ENCODE results near the gene INPP5D. TPM values are rescaled to one million over a fixed set of nuclear protein-coding genes. Genes with fewer than 3 reads are reported as not detected.
"Not testable (repeated sequence)": the region's sequence is repeated elsewhere in the genome, so short reads cannot be mapped to it uniquely, and the experiment has no call there.

Gene INPP5D
- total and polyA plus RNA-seq, 3 donors from 2014 or later: 5.7 to 12.7 (median 11.2) TPM

- H3K4me3 ChIP-seq: no peak overlapping the region
- H3K9me3 ChIP-seq: no peaks in the 10 kb centered on the region
- H3K27me3 ChIP-seq: no peaks in the 10 kb centered on the region
- TF ChIP-seq POLR2A (IDR thresholded peaks at IDR 0.05): no peak
- no peak for TF ChIP-seq CTCF (IDR thresholded peaks at IDR 0.05)
- no peaks in the 10 kb centered on the region for H3K4me1 ChIP-seq
- no peak overlapping the region for H3K27ac ChIP-seq
- WGBS, 2 donors: 69 to 84% methylated on average over 6 to 12 of the region's 12 CpGs
- DNase-seq: no peak
- H3K36me3 ChIP-seq (ENCODE audit: low read depth, missing control alignments): no peaks in the 10 kb centered on the region
- intact Hi-C loops (cut with DNase I; ENCODE audit: low total_unique reads): no loop called here
Observed at GRCh38 chr2:233198026-233198425, 137.9 kb downstream of the INPP5D start.

GRCh38 chr2:233199870-233200269 lies 139.7 kb downstream of the INPP5D start:
- WGBS, 2 donors: 75 to 85% methylated on average over 10 of the region's 10 CpGs
- intact Hi-C loops (cut with DNase I; ENCODE audit: low total_unique reads): no loop called here
- Histone ChIP-seq H3K27ac (no peak overlapping the region), H3K4me1 (no peaks in the 10 kb centered on the region), H3K36me3 (ENCODE audit: low read depth, missing control alignments) (no peaks in the 10 kb centered on the region), H3K27me3 (no peaks in the 10 kb centered on the region), H3K9me3 (no peaks in the 10 kb centered on the region), H3K4me3 (no peak overlapping the region)
- no peak for TF ChIP-seq CTCF (IDR thresholded peaks at IDR 0.05)
- no peak for TF ChIP-seq POLR2A (IDR thresholded peaks at IDR 0.05)
- DNase-seq: no peak

- H3K27me3 ChIP-seq; H3K9me3 ChIP-seq; H3K36me3 ChIP-seq (ENCODE audit: low read depth, missing control alignments); DNase-seq; intact Hi-C loops (cut with DNase I; ENCODE audit: low total_unique reads); H3K4me1 ChIP-seq; H3K27ac ChIP-seq; H3K4me3 ChIP-seq: not testable (repeated sequence)
- 91 to 99% methylated on average over 5 of the region's 5 CpGs for WGBS, 2 donors
Observed at GRCh38 chr2:233200790-233201189, 140.6 kb downstream of the INPP5D start.

- WGBS, 2 donors: 85 to 87% methylated on average over 11 to 15 of the region's 15 CpGs
Observed at GRCh38 chr2:233201258-233202013, 141.3 kb downstream of the INPP5D start.

GRCh38 chr2:233202531-233202944 lies 142.4 kb downstream of the INPP5D start:
- no peak overlapping the region for H3K27ac ChIP-seq
- DNase-seq: no peak
- intact Hi-C loops (cut with DNase I; ENCODE audit: low total_unique reads): no loop called here

More at GRCh38 chr2:233201258-233202013, 141.3 kb downstream of the INPP5D start:
- H3K4me1 ChIP-seq: no peaks in the 10 kb centered on the region
- DNase-seq: no peak
- no peaks in the 10 kb centered on the region for H3K27me3 ChIP-seq
- no peaks in the 10 kb centered on the region for H3K36me3 ChIP-seq (ENCODE audit: low read depth, missing control alignments)
- H3K4me3 ChIP-seq: no peak overlapping the region
- no peak for TF ChIP-seq CTCF (IDR thresholded peaks at IDR 0.05)
- TF ChIP-seq POLR2A (IDR thresholded peaks at IDR 0.05): no peak
- H3K9me3 ChIP-seq: no peaks in the 10 kb centered on the region
- intact Hi-C loops (cut with DNase I; ENCODE audit: low total_unique reads): no loop called here
- no peak overlapping the region for H3K27ac ChIP-seq

More at GRCh38 chr2:233202531-233202944, 142.4 kb downstream of the INPP5D start:
- no peaks in the 10 kb centered on the region for H3K36me3 ChIP-seq (ENCODE audit: low read depth, missing control alignments)
- 85% methylated on average over 5 of the region's 5 CpGs for WGBS, 2 donors
- no peaks in the 10 kb centered on the region for H3K27me3 ChIP-seq
- H3K9me3 ChIP-seq: no peaks in the 10 kb centered on the region
- H3K4me1 ChIP-seq: no peaks in the 10 kb centered on the region
- no peak overlapping the region for H3K4me3 ChIP-seq
- TF ChIP-seq CTCF (IDR thresholded peaks at IDR 0.05) (no peak), POLR2A (IDR thresholded peaks at IDR 0.05) (no peak)

All from testis (tissue), 3 donors.